GM12878 (cell line): ENCODE data around the gene MAPK1IP1L. TPM values are rescaled to one million over a fixed set of nuclear protein-coding genes. Genes with fewer than 3 reads are reported as not detected.

ENCODE experiments used
- ATAC-seq: fragments of 200-7000 bp; cut with Tn5 transposase; 3 replicates; pipeline ENCODE4 v1.9.1; 2020; ENCODE audit warnings: mild to moderate bottlenecking, moderate library complexity
- BruUV-seq: library from RNA; stranded (reverse); fragments of 400-500 nt; replicated peaks from 2 replicates; lab custom pipeline; 2021; lab: Mats Ljungman, UMichigan
- CTCF ChIA-PET: fragments of 300-600 bp; sonication (Branson Sonifier 250); formaldehyde crosslinking; extraction: SDS; loops from one replicate; lab custom pipeline; 2021; ENCODE audit warnings: inconsistent platforms; lab: Yijun Ruan, JAX
- POLR2A ChIA-PET: fragments of 350-600 bp; formaldehyde crosslinking; extraction: SDS; loops from one replicate; lab custom pipeline; 2021; ENCODE audit warnings: inconsistent platforms; lab: Charles Lee
- RAD21 ChIA-PET: fragments of 300-600 bp; sonication (Branson Sonifier 250); formaldehyde crosslinking; loops from one replicate; lab custom pipeline; 2023; ENCODE audit warnings: antibody characterized with exemption; ENCODE audit not compliant: unreplicated experiment; lab: Charles Lee
- SMC1A ChIA-PET: fragments of 300-600 bp; sonication (Branson Sonifier 250); formaldehyde crosslinking; loops from one replicate; lab custom pipeline; 2023; ENCODE audit not compliant: unreplicated experiment, uncharacterized antibody; lab: Charles Lee
- DNase-seq: peaks from one replicate; pipeline ENCODE4 v3.0.0-alpha.2; 2011; ENCODE audit warnings: low read depth, low spot score
- FAIRE-seq: peaks from 3 replicates; lab custom pipeline; 2011; peaks lifted over from hg19 to GRCh38; lab: Jason Lieb, UNC
- H2AFZ ChIP-seq: 2 replicates; pipeline ENCODE4 v1.6.0; 2011; ENCODE audit warnings: low read depth, low read length, control low read depth; ENCODE audit not compliant: control insufficient read depth
- H3K27ac ChIP-seq: 2 replicates; pipeline ENCODE4 v1.5.1; 2011; ENCODE audit warnings: control low read depth; ENCODE audit not compliant: control insufficient read depth, insufficient read depth
- H3K27me3 ChIP-seq, 2 experiments: replicated peaks in 1 of 2; 2 replicates each; pipeline versions ENCODE4 v1.6.0 to v1.6.1; 2011; ENCODE audit warnings: low read length in 1 of 2; ENCODE audit not compliant: control insufficient read depth in 2 of 2, insufficient read depth in 2 of 2
- H3K36me3 ChIP-seq, 2 experiments: 2 replicates each; pipeline ENCODE4 v1.5.1; 2011; ENCODE audit warnings: low read length in 1 of 2; ENCODE audit not compliant: control insufficient read depth in 2 of 2, insufficient read depth in 2 of 2
- H3K4me1 ChIP-seq: 2 replicates; pipeline ENCODE4 v1.6.1; 2011; ENCODE audit warnings: mild to moderate bottlenecking, low read length, moderate library complexity, mixed read lengths; ENCODE audit not compliant: control insufficient read depth, insufficient read depth
- H3K4me2 ChIP-seq: 2 replicates; pipeline ENCODE4 v1.6.0; 2011; ENCODE audit warnings: control low read depth; ENCODE audit not compliant: control insufficient read depth, insufficient read depth
- H3K4me3 ChIP-seq: fragments of 200-600 bp; sonication (generic); 2 replicates; pipeline ENCODE4 v1.5.1; 2016
- H3K79me2 ChIP-seq: 2 replicates; pipeline ENCODE4 v1.6.0; 2011; ENCODE audit warnings: low read length; ENCODE audit not compliant: control insufficient read depth, insufficient read depth
- H3K9ac ChIP-seq: 2 replicates; pipeline ENCODE4 v1.8.0; 2011; ENCODE audit warnings: low read length, control low read depth, mixed read lengths; ENCODE audit not compliant: control insufficient read depth, insufficient read depth
- H3K9me3 ChIP-seq: replicated peaks from 3 replicates; pipeline ENCODE4 v1.5.1; 2011; ENCODE audit warnings: mild to moderate bottlenecking, low read length; ENCODE audit not compliant: control insufficient read depth, insufficient read depth
- H4K20me1 ChIP-seq: 2 replicates; pipeline ENCODE4 v1.6.0; 2011; ENCODE audit not compliant: control insufficient read depth, insufficient read depth
- CBX3 ChIP-seq: fragments of 200-600 bp; sonication (generic); IDR thresholded peaks from 2 replicates; pipeline ENCODE4 v1.6.1; 2016; ENCODE audit warnings: low read depth, borderline replicate concordance
- HDAC6 ChIP-seq: fragments of 200-600 bp; sonication (generic); IDR thresholded peaks from one replicate; pipeline ENCODE4 v1.8.0; 2017; ENCODE audit warnings: antibody characterized with exemption; ENCODE audit not compliant: unreplicated experiment
- MTA3 ChIP-seq: IDR thresholded peaks from 2 replicates; pipeline ENCODE4 v1.6.1; 2012; ENCODE audit warnings: low read length, inconsistent platforms, borderline replicate concordance
- POLR2AphosphoS2 ChIP-seq: IDR thresholded peaks from 2 replicates; pipeline ENCODE4 v1.6.1; 2011; ENCODE audit warnings: low read depth, mild to moderate bottlenecking, low read length, improper control_type of control experiment, moderate library complexity
- RB1 ChIP-seq: fragments of 450-650 bp; formaldehyde crosslinking; IDR thresholded peaks from 2 replicates; pipeline ENCODE4 v1.6.1; 2017; ENCODE audit warnings: mild to moderate bottlenecking, borderline replicate concordance
- RUNX3 ChIP-seq: IDR thresholded peaks from 2 replicates; pipeline ENCODE4 v1.6.1; 2012; ENCODE audit warnings: low read length, inconsistent platforms
- STAT1 ChIP-seq: fragments of 450-650 bp; conservative IDR thresholded peaks from 2 replicates; pipeline ENCODE4 v1.6.1; 2014; ENCODE audit warnings: antibody characterized with exemption, mild to moderate bottlenecking
- STAT3 ChIP-seq: IDR thresholded peaks from 2 replicates; pipeline ENCODE4 v1.6.1; 2011; ENCODE audit warnings: low read depth, low read length, improper control_type of control experiment
- YY1 ChIP-seq: IDR thresholded peaks from 2 replicates; pipeline ENCODE4 v1.6.1; 2011; ENCODE audit warnings: low read depth, mild to moderate bottlenecking, low read length
- ZNF622 ChIP-seq: fragments of 450-650 bp; IDR thresholded peaks from 2 replicates; pipeline ENCODE4 v1.6.1; 2017; ENCODE audit warnings: mild to moderate bottlenecking, inconsistent platforms
- ZSCAN29 ChIP-seq: fragments of 450-650 bp; IDR thresholded peaks from 2 replicates; pipeline ENCODE4 v1.6.1; 2017; ENCODE audit warnings: mild to moderate bottlenecking, moderate library complexity
- WGBS: methylation state at CpG from one replicate; pipeline ENCODE4 v1.1.6; 2016; ENCODE audit warnings: low lambda C conversion rate; ENCODE audit not compliant: insufficient replicate concordance, insufficient coverage; ENCODE audit errors: missing lambda C conversion rate; 5-methylcytosine and 5-hydroxymethylcytosine counted together
- in situ Hi-C: fragments of 300-500 bp; cut with MboI; formaldehyde crosslinking; loops from 9 replicates; pipeline ENCODE4 v1.14.3; 2018; ENCODE audit warnings: mixed read lengths
- intact Hi-C: fragments of 100-400 bp; cut with micrococcal nuclease; formaldehyde crosslinking; loops from one replicate; pipeline ENCODE4 v1.14.2; 2022; ENCODE audit not compliant: unreplicated experiment
- polyA plus RNA-seq, 11 experiments: library from polyadenylated mRNA; depleted of rRNA in 4 of 11; unstranded in 6 of 11; stranded (reverse) in 5 of 11; fragments of >200 nt; fragmentation: Nextera tagmentation in 4 of 11; fragmentation: Illumina TruSeq in 1 of 11; extraction: Ambion mirVana in 4 of 11; extraction: Trizol in 1 of 11; gene quantifications; 1 replicate in 1 of 11; 2 replicates in 10 of 11; pipeline versions ENCODE4 v1.2.1 to v1.2.3, GENCODE V29; 2011 to 2016; ENCODE audit warnings: inconsistent platforms in 2 of 11, missing spikeins in 2 of 11, low read depth in 1 of 11
- total RNA-seq, 4 experiments: library from RNA; depleted of rRNA in 3 of 4; stranded (reverse); fragments of >200 nt in 3 of 4; fragmentation: Illumina TruSeq in 1 of 4; extraction: Trizol in 1 of 4; gene quantifications; 2 replicates each; pipeline versions ENCODE4 v1.2.1 to v1.2.3, GENCODE V29; 2013 to 2021
- TF ChIP-seq, protein P1 (sequence below): fragments of 450-650 bp; IDR thresholded peaks from 2 replicates; pipeline ENCODE4 v1.6.1; 2014; ENCODE audit warnings: mild to moderate bottlenecking
- TF ChIP-seq, protein P2 (sequence below): fragments of 450-650 bp; formaldehyde crosslinking; IDR thresholded peaks from 2 replicates; pipeline ENCODE4 v1.4.0; 2020; ENCODE audit warnings: mild to moderate bottlenecking, moderate library complexity

Gene MAPK1IP1L
- total and polyA plus RNA-seq, 10 of the 15 experiments (the other 5 are each of a cell fraction or from before 2014, with no cell fraction given), result 44.6 to 117 (median 73.0) TPM

DNA sequence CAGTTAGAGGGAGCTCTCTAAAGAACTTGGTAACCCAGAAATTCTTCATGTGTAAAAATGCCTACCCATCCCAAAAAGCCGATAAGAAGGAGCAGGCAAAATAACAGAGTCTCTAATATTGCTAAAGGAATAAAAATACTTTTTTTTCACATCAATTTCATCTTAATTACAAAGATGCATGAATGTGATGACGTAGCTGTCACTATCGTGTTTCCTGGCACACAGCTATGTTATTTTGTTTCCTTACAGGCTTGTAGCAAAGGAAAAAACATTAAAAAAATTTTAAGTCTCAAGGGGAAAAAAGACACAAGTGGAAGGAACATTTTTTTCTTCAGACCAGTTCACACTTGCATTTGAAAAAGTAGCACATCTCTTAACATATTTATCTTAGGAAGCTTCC is 67.3 kb downstream of the MAPK1IP1L start:
- SMC1A ChIA-PET, result interaction anchor here (0.7 to 1.6 kb wide), 4 partner anchors 16 to 137 kb away, joined by 3 to 6 read pairs (median 4); no protein-coding TSS in a partner anchor
- RAD21 ChIA-PET, result interaction anchor here (0.5 to 1.3 kb wide), 2 partner anchors 19 to 42 kb away, joined by 3 to 4 read pairs; no protein-coding TSS in a partner anchor
- H3K4me2 ChIP-seq, result no peak overlapping the region
- no peak for FAIRE-seq
- intact Hi-C loops (no loop called here), in situ Hi-C loops (no loop called here)
- CTCF ChIA-PET, result interaction anchor here (1.3 to 1.5 kb wide), 3 partner anchors 16 to 67 kb away, joined by 3 to 6 read pairs (median 6); partner anchors contain the start of gene MAPK1IP1L
- POLR2A ChIA-PET, result interaction anchor here (0.5 to 2.9 kb wide), 3 partner anchors 9 to 59 kb away, joined by 3 to 14 read pairs (median 8); no protein-coding TSS in a partner anchor
- no peaks in the 10 kb centered on the region for H3K4me1 ChIP-seq
- no peak for DNase-seq
- no peak overlapping the region for H3K4me3 ChIP-seq
- no peaks in the 10 kb centered on the region for H3K9me3 ChIP-seq
- no peak overlapping the region for H3K27ac ChIP-seq
- no TSS peak for BruUV-seq
- no peaks in the 10 kb centered on the region for H3K36me3 ChIP-seq
- H3K9ac ChIP-seq, result no peak overlapping the region
- 64% methylated on average over 3 of the region's 3 CpGs for WGBS
- H3K27me3 ChIP-seq, result no peaks in the 10 kb centered on the region
- no peak overlapping the region for H2AFZ ChIP-seq
- no peaks in the 10 kb centered on the region for H4K20me1 ChIP-seq
- TF ChIP-seq, protein P1, sequence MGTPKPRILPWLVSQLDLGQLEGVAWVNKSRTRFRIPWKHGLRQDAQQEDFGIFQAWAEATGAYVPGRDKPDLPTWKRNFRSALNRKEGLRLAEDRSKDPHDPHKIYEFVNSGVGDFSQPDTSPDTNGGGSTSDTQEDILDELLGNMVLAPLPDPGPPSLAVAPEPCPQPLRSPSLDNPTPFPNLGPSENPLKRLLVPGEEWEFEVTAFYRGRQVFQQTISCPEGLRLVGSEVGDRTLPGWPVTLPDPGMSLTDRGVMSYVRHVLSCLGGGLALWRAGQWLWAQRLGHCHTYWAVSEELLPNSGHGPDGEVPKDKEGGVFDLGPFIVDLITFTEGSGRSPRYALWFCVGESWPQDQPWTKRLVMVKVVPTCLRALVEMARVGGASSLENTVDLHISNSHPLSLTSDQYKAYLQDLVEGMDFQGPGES, result no peak
- TF ChIP-seq STAT1 (no peak), RB1 (no peak), MTA3 (no peak), POLR2AphosphoS2 (no peak), RUNX3 (no peak), ZSCAN29 (no peak), CBX3 (no peak), STAT3 (no peak), ZNF622 (no peak), YY1 (no peak), HDAC6 (no peak)
- TF ChIP-seq, protein P2, sequence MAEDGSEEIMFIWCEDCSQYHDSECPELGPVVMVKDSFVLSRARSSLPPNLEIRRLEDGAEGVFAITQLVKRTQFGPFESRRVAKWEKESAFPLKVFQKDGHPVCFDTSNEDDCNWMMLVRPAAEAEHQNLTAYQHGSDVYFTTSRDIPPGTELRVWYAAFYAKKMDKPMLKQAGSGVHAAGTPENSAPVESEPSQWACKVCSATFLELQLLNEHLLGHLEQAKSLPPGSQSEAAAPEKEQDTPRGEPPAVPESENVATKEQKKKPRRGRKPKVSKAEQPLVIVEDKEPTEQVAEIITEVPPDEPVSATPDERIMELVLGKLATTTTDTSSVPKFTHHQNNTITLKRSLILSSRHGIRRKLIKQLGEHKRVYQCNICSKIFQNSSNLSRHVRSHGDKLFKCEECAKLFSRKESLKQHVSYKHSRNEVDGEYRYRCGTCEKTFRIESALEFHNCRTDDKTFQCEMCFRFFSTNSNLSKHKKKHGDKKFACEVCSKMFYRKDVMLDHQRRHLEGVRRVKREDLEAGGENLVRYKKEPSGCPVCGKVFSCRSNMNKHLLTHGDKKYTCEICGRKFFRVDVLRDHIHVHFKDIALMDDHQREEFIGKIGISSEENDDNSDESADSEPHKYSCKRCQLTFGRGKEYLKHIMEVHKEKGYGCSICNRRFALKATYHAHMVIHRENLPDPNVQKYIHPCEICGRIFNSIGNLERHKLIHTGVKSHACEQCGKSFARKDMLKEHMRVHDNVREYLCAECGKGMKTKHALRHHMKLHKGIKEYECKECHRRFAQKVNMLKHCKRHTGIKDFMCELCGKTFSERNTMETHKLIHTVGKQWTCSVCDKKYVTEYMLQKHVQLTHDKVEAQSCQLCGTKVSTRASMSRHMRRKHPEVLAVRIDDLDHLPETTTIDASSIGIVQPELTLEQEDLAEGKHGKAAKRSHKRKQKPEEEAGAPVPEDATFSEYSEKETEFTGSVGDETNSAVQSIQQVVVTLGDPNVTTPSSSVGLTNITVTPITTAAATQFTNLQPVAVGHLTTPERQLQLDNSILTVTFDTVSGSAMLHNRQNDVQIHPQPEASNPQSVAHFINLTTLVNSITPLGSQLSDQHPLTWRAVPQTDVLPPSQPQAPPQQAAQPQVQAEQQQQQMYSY (CRISPR knock-in tag), result no peak
- ATAC-seq, result no peak
- no peaks in the 10 kb centered on the region for H3K79me2 ChIP-seq
